Keratinocyte (primary cell): Measurements from ENCODE around the gene TEX12. TPM values are rescaled to one million over a fixed set of nuclear protein-coding genes. Genes with fewer than 3 reads are reported as not detected.

Experiments used
- DNase-seq: peaks from one replicate; pipeline ENCODE4 v3.0.0-alpha.2; 2011; ENCODE audit warnings: low read depth, missing footprints, low spot score
- FAIRE-seq: peaks from 2 replicates; lab custom pipeline; 2011; peaks lifted over from hg19 to GRCh38; lab: Jason Lieb, UNC
- H2AFZ ChIP-seq: 2 replicates; pipeline ENCODE4 v1.6.0; 2012; ENCODE audit warnings: low read length, control low read depth, inconsistent platforms; ENCODE audit not compliant: control insufficient read depth
- H3K27ac ChIP-seq: 2 replicates; pipeline ENCODE4 v1.5.1; 2011; ENCODE audit warnings: low read length; ENCODE audit not compliant: control insufficient read depth, insufficient read depth
- H3K27me3 ChIP-seq: 3 replicates; pipeline ENCODE4 v1.6.0; 2011; ENCODE audit warnings: low read length; ENCODE audit not compliant: control insufficient read depth, insufficient read depth; ENCODE audit errors: extremely low read depth
- H3K36me3 ChIP-seq, 2 experiments: 2 replicates in 1 of 2; 3 replicates in 1 of 2; pipeline ENCODE4 v1.5.1; 2011; ENCODE audit warnings: low read length in 2 of 2, mild to moderate bottlenecking in 1 of 2; ENCODE audit not compliant: control insufficient read depth in 2 of 2, insufficient read depth in 2 of 2; ENCODE audit errors: extremely low read depth in 1 of 2
- H3K4me1 ChIP-seq: 3 replicates; pipeline ENCODE4 v1.5.1; 2011; ENCODE audit warnings: low read length; ENCODE audit not compliant: control insufficient read depth, insufficient read depth; ENCODE audit errors: extremely low read depth
- H3K4me2 ChIP-seq: 3 replicates; pipeline ENCODE4 v1.6.0; 2011; ENCODE audit warnings: low read depth, low read length; ENCODE audit not compliant: control insufficient read depth, insufficient read depth; ENCODE audit errors: extremely low read depth
- H3K4me3 ChIP-seq, 3 experiments: fragments of 200-600 bp in 1 of 3; sonication (generic) in 1 of 3; 2 replicates in 2 of 3; 3 replicates in 1 of 3; pipeline ENCODE4 v1.5.1; 2011 to 2016; ENCODE audit warnings: low read length in 3 of 3, mild to moderate bottlenecking in 3 of 3, control low read depth in 2 of 3, inconsistent platforms in 1 of 3, low read depth in 1 of 3, mixed read lengths in 1 of 3, mixed run types in 1 of 3, moderate library complexity in 1 of 3; ENCODE audit not compliant: control insufficient read depth in 2 of 3, insufficient read depth in 2 of 3; ENCODE audit errors: extremely low read depth in 1 of 3
- H3K79me2 ChIP-seq: 2 replicates; pipeline ENCODE4 v1.6.0; 2012; ENCODE audit warnings: low read length; ENCODE audit not compliant: control insufficient read depth, insufficient read depth
- H3K9ac ChIP-seq: 3 replicates; pipeline ENCODE4 v1.6.0; 2011; ENCODE audit warnings: low read length; ENCODE audit not compliant: control insufficient read depth, insufficient read depth; ENCODE audit errors: extremely low read depth
- H3K9me1 ChIP-seq: 3 replicates; pipeline ENCODE4 v1.6.0; 2011; ENCODE audit warnings: low read length; ENCODE audit not compliant: control insufficient read depth, insufficient read depth; ENCODE audit errors: extremely low read depth
- H3K9me3 ChIP-seq: 2 replicates; pipeline ENCODE4 v1.5.1; 2012; ENCODE audit warnings: low read depth, low read length; ENCODE audit not compliant: control insufficient read depth
- H4K20me1 ChIP-seq: 3 replicates; pipeline ENCODE4 v1.6.0; 2011; ENCODE audit warnings: low read length; ENCODE audit not compliant: control insufficient read depth, insufficient read depth; ENCODE audit errors: extremely low read depth
- EZH2 ChIP-seq: IDR thresholded peaks from one replicate; pipeline ENCODE4 v1.6.1; 2012; ENCODE audit warnings: inconsistent platforms, mild to moderate bottlenecking, low read length, moderate library complexity
- dilution Hi-C: fragments of 300-500 bp; cut with MboI; formaldehyde crosslinking; loops from one replicate; pipeline ENCODE4 v1.7.0; 2020; ENCODE audit warnings: low sequenced_read_pairs; ENCODE audit not compliant: extremely low pct_ligation_motif_present
- polyA plus RNA-seq, 5 experiments: library from polyadenylated mRNA; depleted of rRNA in 3 of 5; stranded (reverse) in 3 of 5; stranded (forward) in 1 of 5; unstranded in 1 of 5; fragments of >200 nt; gene quantifications; 1 replicate in 1 of 5; 2 replicates in 3 of 5; 3 replicates in 1 of 5; pipeline versions ENCODE4 v1.2.1 to v1.2.3, GENCODE V29; 2011 to 2012; ENCODE audit warnings: missing spikeins in 2 of 5, low read depth in 1 of 5, low replicate concordance in 1 of 5
- TF ChIP-seq, protein P1 (sequence below), 3 experiments: IDR thresholded peaks in 1 of 3; conservative IDR thresholded peaks in 1 of 3; optimal IDR thresholded peaks in 1 of 3; 2 replicates in 2 of 3; 3 replicates in 1 of 3; pipeline versions ENCODE3 to v1.5.1; 2011; ENCODE audit warnings: low read length in 3 of 3, mild to moderate bottlenecking in 3 of 3, moderate library complexity in 2 of 3, control low read depth in 1 of 3, inconsistent platforms in 1 of 3; ENCODE audit not compliant: insufficient read depth in 2 of 3; ENCODE audit errors: extremely low read depth in 1 of 3

TEX12 gene
- polyA plus RNA-seq, 1 donor (not counting 4 experiments of a cell fraction or from before 2014, with no cell fraction given): not detected

DNA sequence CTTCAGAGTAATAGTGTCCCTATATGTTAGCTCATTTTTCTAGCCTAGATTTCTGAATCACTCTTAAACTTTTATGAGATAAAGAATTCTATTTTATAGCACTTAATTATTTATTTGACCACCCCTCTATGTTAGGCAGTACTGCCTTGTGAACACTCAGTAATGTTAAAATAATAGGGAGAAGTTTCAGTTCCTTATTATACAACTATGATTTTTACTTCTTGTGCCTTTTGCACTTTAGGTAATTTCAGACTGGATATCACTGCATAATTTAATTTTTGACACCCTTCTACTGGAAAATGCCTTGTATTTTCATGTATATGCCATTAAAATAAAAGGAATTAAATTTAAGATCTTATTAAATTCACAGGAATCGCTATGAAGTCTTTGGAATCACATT is 11.3 kb downstream of the TEX12 start:
- no peak overlapping the region for H3K4me2 ChIP-seq
- no peak overlapping the region for H3K27ac ChIP-seq
- FAIRE-seq (no peak), DNase-seq (no peak)
- H2AFZ ChIP-seq: no peak overlapping the region
- no peaks in the 10 kb centered on the region for H3K27me3 ChIP-seq
- no peaks in the 10 kb centered on the region for H4K20me1 ChIP-seq
- peaks cover 8% of the 10 kb centered on the region for H3K4me1 ChIP-seq
- no peaks in the 10 kb centered on the region for H3K79me2 ChIP-seq
- no peak overlapping the region for H3K9ac ChIP-seq
- no peaks in the 10 kb centered on the region for H3K36me3 ChIP-seq
- H3K9me3 ChIP-seq: no peaks in the 10 kb centered on the region
- no peak overlapping the region for H3K4me3 ChIP-seq
- dilution Hi-C loops: no loop called here
- TF ChIP-seq EZH2: no peak
- TF ChIP-seq, protein P1, sequence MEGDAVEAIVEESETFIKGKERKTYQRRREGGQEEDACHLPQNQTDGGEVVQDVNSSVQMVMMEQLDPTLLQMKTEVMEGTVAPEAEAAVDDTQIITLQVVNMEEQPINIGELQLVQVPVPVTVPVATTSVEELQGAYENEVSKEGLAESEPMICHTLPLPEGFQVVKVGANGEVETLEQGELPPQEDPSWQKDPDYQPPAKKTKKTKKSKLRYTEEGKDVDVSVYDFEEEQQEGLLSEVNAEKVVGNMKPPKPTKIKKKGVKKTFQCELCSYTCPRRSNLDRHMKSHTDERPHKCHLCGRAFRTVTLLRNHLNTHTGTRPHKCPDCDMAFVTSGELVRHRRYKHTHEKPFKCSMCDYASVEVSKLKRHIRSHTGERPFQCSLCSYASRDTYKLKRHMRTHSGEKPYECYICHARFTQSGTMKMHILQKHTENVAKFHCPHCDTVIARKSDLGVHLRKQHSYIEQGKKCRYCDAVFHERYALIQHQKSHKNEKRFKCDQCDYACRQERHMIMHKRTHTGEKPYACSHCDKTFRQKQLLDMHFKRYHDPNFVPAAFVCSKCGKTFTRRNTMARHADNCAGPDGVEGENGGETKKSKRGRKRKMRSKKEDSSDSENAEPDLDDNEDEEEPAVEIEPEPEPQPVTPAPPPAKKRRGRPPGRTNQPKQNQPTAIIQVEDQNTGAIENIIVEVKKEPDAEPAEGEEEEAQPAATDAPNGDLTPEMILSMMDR (optimal IDR thresholded peaks at IDR 0.05 in 1 of 3, IDR thresholded peaks at IDR 0.05 in 1 of 3, conservative IDR thresholded peaks at IDR 0.05 in 1 of 3; ENCODE audit: extremely low read depth in 1 of 3, insufficient read depth in 2 of 3, low read length in 3 of 3): no peak
- H3K9me1 ChIP-seq: no peaks in the 10 kb centered on the region

DNA sequence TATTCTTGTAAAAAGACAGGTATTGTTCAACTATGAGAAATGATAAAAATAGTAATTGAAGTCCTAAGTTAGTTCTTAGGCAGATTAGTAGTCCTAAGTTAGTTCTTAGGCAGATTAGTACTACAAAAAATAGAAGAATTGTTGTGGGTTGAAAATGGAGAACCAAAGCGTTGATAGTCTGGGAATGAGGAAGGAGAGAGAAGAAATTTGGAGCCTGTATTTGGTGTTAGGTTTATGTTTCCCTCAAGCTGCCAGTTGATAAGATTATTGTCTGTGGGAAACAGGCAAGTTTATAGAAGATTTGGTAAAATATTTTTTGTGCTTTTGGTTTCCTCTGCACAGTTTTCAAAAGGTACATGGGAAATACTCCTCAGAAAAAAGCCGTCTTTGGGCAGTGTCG is 11.8 kb downstream of the TEX12 start:
- no peak for DNase-seq
- no peaks in the 10 kb centered on the region for H4K20me1 ChIP-seq
- peaks cover 8% of the 10 kb centered on the region for H3K4me1 ChIP-seq
- no peaks in the 10 kb centered on the region for H3K79me2 ChIP-seq
- TF ChIP-seq, protein P1 (optimal IDR thresholded peaks at IDR 0.05 in 1 of 3, IDR thresholded peaks at IDR 0.05 in 1 of 3, conservative IDR thresholded peaks at IDR 0.05 in 1 of 3; ENCODE audit: extremely low read depth in 1 of 3, insufficient read depth in 2 of 3, low read length in 3 of 3): no peak
- TF ChIP-seq EZH2: no peak
- no peak overlapping the region for H3K9ac ChIP-seq
- dilution Hi-C loops: no loop called here
- no peaks in the 10 kb centered on the region for H3K9me3 ChIP-seq
- no peaks in the 10 kb centered on the region for H3K9me1 ChIP-seq
- H3K36me3 ChIP-seq: no peaks in the 10 kb centered on the region
- no peak overlapping the region for H3K4me3 ChIP-seq
- H3K27me3 ChIP-seq: no peaks in the 10 kb centered on the region
- H3K27ac ChIP-seq: no peak overlapping the region
- H2AFZ ChIP-seq: no peak overlapping the region
- no peak overlapping the region for H3K4me2 ChIP-seq
- FAIRE-seq: no peak
